DMS79 treated with DMSO at 0.1 percent for 48 hours (cell line): Measurements from ENCODE around the gene ZNF33B.
"Not testable (repeated sequence)": the region's sequence is repeated elsewhere in the genome, so short reads cannot be mapped to it uniquely, and the experiment has no call there.

Experiments
- DNase-seq: peaks from one replicate; lab custom pipeline; 2025; lab: John Stamatoyannopoulos, UW

Gene ZNF33B

DNA sequence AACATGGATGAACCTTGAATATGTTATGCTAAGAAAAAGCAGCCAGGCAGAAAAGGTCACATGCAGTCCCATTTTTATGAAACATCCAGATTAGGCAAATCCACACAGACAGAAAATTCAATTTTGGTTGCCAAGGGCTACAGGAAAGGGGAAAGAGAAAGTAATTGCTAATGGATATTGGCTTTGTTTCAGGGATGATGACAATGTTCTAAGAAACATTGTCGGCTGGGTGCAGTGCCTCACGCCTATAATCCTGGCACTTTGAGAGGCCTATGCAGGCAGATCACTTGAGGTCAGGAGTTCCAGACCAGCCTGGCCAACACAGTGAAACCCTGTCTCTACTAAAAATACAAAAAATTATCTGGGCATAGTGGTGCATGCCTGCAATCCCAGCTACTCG is 23.0 kb downstream of the ZNF33B start:
- DNase-seq = no peak

DNA sequence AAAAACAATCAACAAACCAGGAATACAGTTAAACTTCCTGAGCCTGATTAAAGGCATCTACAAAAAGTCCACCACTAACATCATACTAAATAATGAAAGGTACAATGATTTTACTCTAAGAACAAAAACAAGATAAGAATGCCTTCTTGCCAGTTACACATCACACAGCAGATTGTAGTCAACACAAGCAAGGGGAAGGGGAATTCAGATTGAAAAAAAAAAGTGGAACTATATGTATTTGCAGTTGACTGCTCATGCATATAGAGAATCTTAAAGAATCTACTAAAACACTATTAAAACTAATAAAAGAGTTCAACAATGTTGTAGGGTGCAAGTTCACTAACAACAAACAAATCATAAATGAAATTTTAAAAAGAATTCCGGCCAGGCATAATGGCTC is 28.5 kb downstream of the ZNF33B start:
- DNase-seq = no peak

DNA sequence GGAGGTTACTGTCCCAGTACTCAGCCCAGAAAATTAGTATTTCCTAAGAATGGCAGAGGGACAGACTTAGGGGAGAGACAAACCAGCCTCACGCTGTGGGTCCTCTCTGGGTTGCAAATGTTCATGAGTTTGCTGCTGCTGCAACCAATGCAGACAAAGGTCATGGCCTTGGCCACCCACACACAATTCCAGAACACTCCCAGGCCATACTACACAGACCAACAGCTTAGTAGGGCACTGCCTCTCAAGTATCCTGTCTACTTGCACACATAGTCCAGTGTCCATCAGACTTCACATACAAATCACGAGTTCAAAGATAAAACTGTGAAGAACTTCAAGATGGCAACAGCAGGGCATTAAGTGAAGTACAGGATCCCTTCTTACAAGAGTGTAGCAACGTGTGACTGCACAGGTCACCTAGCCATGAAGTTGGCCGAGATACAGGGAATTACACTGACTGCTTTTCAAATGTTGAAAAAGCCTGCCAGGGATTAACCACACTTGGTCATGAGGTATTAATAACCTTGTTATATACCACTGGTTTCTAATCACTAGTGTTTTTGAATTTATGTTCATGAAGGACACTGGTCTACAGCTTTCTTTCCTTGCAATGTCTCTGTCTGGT is 40.0 kb downstream of the ZNF33B start:
- DNase-seq = no peak

DNA sequence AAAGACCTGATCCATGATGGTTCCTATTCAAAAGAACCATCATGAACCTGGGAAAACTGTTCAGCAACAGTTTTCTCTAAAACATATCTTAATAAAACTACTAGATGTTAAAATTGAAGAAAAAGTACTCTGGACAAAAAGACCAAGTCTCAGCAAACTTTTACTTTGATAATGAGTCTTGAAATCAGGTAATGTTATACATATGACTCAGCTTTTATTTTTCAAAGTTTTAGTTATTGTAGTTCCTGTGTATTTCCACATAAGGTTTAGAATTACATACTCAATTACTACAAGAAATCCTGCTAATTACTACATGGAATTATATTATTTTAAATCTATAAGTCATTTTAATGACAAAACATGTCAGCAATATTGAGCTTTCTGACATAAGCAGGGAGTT is 42.2 kb downstream of the ZNF33B start:
- DNase-seq = no peak

DNA sequence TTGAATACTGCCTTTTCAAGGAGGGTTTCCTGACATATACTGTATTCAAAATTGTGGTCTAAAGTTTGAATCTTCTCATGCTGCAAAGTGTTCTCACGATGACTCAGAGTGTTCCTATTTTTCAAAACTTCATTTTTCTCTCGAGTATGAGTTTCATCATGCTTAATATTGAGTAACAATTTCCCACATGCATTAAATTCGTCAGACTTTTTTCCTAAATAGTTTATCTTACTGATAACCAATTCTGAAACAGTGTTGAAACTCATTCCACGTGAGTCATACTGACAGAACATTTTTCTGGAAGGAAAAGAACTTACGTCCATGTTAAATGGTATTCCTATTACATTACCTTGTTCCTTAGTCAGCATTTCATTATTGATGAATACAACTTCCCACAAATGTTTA is 44.1 kb downstream of the ZNF33B start:
- no peak for DNase-seq

DNA sequence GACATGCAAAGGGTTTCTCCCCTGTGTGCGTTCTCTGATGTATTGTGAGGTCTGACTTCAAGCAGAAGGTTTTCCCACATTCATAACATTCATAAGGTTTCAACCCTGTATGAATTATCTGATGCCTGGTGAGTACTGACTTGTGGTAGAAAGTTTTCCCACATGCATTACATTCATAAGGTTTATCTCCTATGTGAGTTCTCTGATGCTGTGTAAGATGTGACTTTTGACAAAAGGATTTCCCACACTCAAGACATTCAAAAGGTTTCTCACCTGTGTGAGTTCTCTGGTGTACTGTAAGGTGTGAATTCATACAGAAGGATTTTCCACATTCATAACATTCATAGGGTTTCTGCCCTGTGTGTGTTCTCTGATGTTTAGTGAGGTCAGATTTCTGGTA is 45.1 kb downstream of the ZNF33B start:
- DNase-seq = no peak

GRCh38 chr10:42583828-42584227 is 54.5 kb downstream of the ZNF33B start:
- DNase-seq = no peak

GRCh38 chr10:42578019-42578418 is 60.4 kb downstream of the ZNF33B start:
- DNase-seq = no peak

GRCh38 chr10:42576338-42576737 is 62.0 kb downstream of the ZNF33B start:
- no peak for DNase-seq

GRCh38 chr10:42574336-42574735 is 64.0 kb downstream of the ZNF33B start:
- no peak for DNase-seq

- no peak for DNase-seq
These were observed 81.4 kb downstream of the ZNF33B start for GRCh38 chr10:42556931-42557330.

DNA sequence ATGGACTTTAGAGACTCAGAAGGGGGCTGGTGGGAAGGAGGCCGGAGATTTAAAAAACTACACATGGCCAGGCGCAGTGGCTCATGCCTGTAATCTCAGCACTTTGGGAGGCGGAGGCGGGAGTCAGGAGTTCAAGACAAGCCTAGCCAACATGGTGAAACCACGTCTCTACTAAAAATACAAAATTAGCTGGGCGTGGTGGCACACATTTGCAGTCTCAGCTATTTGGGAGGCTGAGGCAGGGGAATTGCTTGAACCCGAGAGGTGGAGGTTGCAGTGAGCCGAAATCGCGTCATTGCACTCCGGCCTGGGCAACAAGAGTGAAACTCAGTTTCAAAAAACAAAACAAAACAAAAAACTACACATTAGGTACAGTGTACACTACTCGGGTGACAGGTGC is 84.8 kb downstream of the ZNF33B start:
- not testable (repeated sequence) for DNase-seq

DNA sequence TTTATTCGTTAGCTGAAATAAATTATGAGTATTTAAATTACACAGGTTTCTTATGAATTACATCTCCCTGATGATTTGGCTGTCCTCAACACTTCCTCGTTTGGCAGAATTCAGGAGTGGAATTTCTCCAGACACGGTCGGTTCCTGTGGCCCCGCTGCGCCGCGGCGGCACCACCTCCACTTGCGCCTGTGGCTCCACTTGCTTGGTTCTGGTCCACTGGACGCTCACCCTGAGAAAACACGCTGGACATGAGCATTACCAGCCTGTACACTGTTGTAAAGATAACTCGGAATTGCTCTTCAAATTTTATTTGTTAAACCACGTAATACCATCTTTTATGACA is 85.3 kb downstream of the ZNF33B start:
- no peak for DNase-seq

GRCh38 chr10:42552188-42553063 is 85.9 kb downstream of the ZNF33B start:
- DNase-seq = peak; percentile 82

DNA sequence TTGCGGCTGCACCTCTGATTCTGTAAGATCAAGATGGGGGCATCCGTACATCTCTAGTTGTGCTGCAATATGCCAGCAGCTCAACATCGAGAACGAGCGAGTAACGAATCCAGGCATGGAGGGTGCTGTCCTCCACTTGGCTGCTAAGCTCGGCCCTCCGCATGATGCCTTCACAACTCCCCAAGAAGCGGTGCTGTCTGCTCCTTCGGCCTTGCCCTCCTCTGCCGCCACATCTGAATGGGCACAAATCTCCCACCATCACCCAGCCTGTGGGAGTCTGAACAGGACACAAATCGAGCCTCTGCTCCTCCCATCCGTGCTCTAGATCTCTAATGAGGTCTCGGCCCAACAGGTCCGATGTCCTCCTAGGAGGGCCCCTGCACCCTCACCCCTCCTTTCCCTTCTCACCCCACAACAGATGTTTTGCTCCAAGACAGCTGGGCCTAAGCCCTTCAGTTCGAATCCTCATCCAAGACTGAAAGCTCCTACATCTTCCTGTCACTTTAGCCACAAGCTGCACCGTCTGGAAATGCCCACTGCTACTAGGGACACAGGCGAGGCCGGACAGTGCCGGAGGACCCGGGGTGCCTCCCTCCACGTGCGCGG is 86.7 kb downstream of the ZNF33B start:
- no peak for DNase-seq

DNA sequence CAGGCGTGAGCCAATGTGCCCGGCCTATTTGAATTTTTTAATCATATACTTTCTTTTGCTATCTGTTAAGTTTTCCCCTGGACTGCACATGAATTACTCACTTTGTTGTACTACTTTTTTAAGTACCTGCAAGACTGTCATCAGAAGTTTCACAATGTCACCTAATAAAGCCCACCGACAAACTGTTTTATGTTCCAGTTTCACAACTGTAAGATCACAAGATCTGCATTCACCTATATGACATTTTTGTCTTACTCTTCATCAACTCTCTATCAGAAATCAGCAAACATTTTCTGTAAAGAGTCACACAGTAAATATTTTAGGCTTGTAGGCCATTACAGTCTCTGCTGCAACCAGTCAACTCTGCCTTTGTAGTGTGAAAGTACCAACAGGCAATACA is 88.5 kb downstream of the ZNF33B start:
- DNase-seq = no peak

- no peak for DNase-seq
These were observed 90.1 kb downstream of the ZNF33B start for GRCh38 chr10:42548254-42548653.

DNA sequence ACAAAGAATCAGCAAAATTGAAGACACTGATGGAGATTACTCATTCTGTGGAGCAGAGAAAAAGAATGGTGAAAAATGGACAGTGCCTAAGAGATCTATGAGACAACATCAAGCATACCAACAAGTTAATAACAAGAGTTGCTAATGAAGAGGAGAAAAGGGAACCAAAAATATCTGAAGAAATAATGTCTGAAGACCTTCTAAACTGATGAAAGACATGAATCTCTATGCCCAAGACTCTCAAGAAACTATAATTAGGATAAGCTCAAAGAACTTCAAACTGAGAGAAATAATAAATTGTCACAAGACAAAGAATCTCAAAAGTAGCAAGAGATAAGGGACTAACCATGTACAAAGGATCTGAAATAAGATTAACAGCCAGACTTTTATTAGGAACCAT is 93.4 kb downstream of the ZNF33B start:
- no peak for DNase-seq

- DNase-seq = no peak
These were observed 94.5 kb downstream of the ZNF33B start for GRCh38 chr10:42543840-42544372.
